Keratinocyte (primary cell): ENCODE measurements around the gene RAB11A. TPM values are rescaled to one million over a fixed set of nuclear protein-coding genes. Genes with fewer than 3 reads are reported as not detected.

ENCODE experiments used
- DNase-seq: peaks from one replicate; pipeline ENCODE4 v3.0.0-alpha.2; 2011; ENCODE audit warnings: low read depth, missing footprints, low spot score
- FAIRE-seq: peaks from 2 replicates; lab custom pipeline; 2011; peaks lifted over from hg19 to GRCh38; lab: Jason Lieb, UNC
- H2AFZ ChIP-seq: 2 replicates; pipeline ENCODE4 v1.6.0; 2012; ENCODE audit warnings: low read length, control low read depth, inconsistent platforms; ENCODE audit not compliant: control insufficient read depth
- H3K27ac ChIP-seq: 2 replicates; pipeline ENCODE4 v1.5.1; 2011; ENCODE audit warnings: low read length; ENCODE audit not compliant: control insufficient read depth, insufficient read depth
- H3K27me3 ChIP-seq: 3 replicates; pipeline ENCODE4 v1.6.0; 2011; ENCODE audit warnings: low read length; ENCODE audit not compliant: control insufficient read depth, insufficient read depth; ENCODE audit errors: extremely low read depth
- H3K36me3 ChIP-seq, 2 experiments: 2 replicates in 1 of 2; 3 replicates in 1 of 2; pipeline ENCODE4 v1.5.1; 2011; ENCODE audit warnings: low read length in 2 of 2, mild to moderate bottlenecking in 1 of 2; ENCODE audit not compliant: control insufficient read depth in 2 of 2, insufficient read depth in 2 of 2; ENCODE audit errors: extremely low read depth in 1 of 2
- H3K4me1 ChIP-seq: 3 replicates; pipeline ENCODE4 v1.5.1; 2011; ENCODE audit warnings: low read length; ENCODE audit not compliant: control insufficient read depth, insufficient read depth; ENCODE audit errors: extremely low read depth
- H3K4me2 ChIP-seq: 3 replicates; pipeline ENCODE4 v1.6.0; 2011; ENCODE audit warnings: low read depth, low read length; ENCODE audit not compliant: control insufficient read depth, insufficient read depth; ENCODE audit errors: extremely low read depth
- H3K4me3 ChIP-seq, 3 experiments: fragments of 200-600 bp in 1 of 3; sonication (generic) in 1 of 3; 2 replicates in 2 of 3; 3 replicates in 1 of 3; pipeline ENCODE4 v1.5.1; 2011 to 2016; ENCODE audit warnings: low read length in 3 of 3, mild to moderate bottlenecking in 3 of 3, control low read depth in 2 of 3, inconsistent platforms in 1 of 3, low read depth in 1 of 3, mixed read lengths in 1 of 3, mixed run types in 1 of 3, moderate library complexity in 1 of 3; ENCODE audit not compliant: control insufficient read depth in 2 of 3, insufficient read depth in 2 of 3; ENCODE audit errors: extremely low read depth in 1 of 3
- H3K79me2 ChIP-seq: 2 replicates; pipeline ENCODE4 v1.6.0; 2012; ENCODE audit warnings: low read length; ENCODE audit not compliant: control insufficient read depth, insufficient read depth
- H3K9ac ChIP-seq: 3 replicates; pipeline ENCODE4 v1.6.0; 2011; ENCODE audit warnings: low read length; ENCODE audit not compliant: control insufficient read depth, insufficient read depth; ENCODE audit errors: extremely low read depth
- H3K9me1 ChIP-seq: 3 replicates; pipeline ENCODE4 v1.6.0; 2011; ENCODE audit warnings: low read length; ENCODE audit not compliant: control insufficient read depth, insufficient read depth; ENCODE audit errors: extremely low read depth
- H3K9me3 ChIP-seq: 2 replicates; pipeline ENCODE4 v1.5.1; 2012; ENCODE audit warnings: low read depth, low read length; ENCODE audit not compliant: control insufficient read depth
- H4K20me1 ChIP-seq: 3 replicates; pipeline ENCODE4 v1.6.0; 2011; ENCODE audit warnings: low read length; ENCODE audit not compliant: control insufficient read depth, insufficient read depth; ENCODE audit errors: extremely low read depth
- CTCF ChIP-seq, 3 experiments: IDR thresholded peaks in 1 of 3; conservative IDR thresholded peaks in 1 of 3; optimal IDR thresholded peaks in 1 of 3; 2 replicates in 2 of 3; 3 replicates in 1 of 3; pipeline versions ENCODE3 to v1.5.1; 2011; ENCODE audit warnings: low read length in 3 of 3, mild to moderate bottlenecking in 3 of 3, moderate library complexity in 2 of 3, control low read depth in 1 of 3, inconsistent platforms in 1 of 3; ENCODE audit not compliant: insufficient read depth in 2 of 3; ENCODE audit errors: extremely low read depth in 1 of 3
- EZH2 ChIP-seq: IDR thresholded peaks from one replicate; pipeline ENCODE4 v1.6.1; 2012; ENCODE audit warnings: inconsistent platforms, mild to moderate bottlenecking, low read length, moderate library complexity
- dilution Hi-C: fragments of 300-500 bp; cut with MboI; formaldehyde crosslinking; loops from one replicate; pipeline ENCODE4 v1.7.0; 2020; ENCODE audit warnings: low sequenced_read_pairs; ENCODE audit not compliant: extremely low pct_ligation_motif_present
- polyA plus RNA-seq, 5 experiments: library from polyadenylated mRNA; depleted of rRNA in 3 of 5; stranded (reverse) in 3 of 5; stranded (forward) in 1 of 5; unstranded in 1 of 5; fragments of >200 nt; gene quantifications; 1 replicate in 1 of 5; 2 replicates in 3 of 5; 3 replicates in 1 of 5; pipeline versions ENCODE4 v1.2.1 to v1.2.3, GENCODE V29; 2011 to 2012; ENCODE audit warnings: missing spikeins in 2 of 5, low read depth in 1 of 5, low replicate concordance in 1 of 5

The RAB11A gene
- polyA plus RNA-seq, 1 donor (not counting 4 experiments of a cell fraction or from before 2014, with no cell fraction given), result 537 TPM

DNA sequence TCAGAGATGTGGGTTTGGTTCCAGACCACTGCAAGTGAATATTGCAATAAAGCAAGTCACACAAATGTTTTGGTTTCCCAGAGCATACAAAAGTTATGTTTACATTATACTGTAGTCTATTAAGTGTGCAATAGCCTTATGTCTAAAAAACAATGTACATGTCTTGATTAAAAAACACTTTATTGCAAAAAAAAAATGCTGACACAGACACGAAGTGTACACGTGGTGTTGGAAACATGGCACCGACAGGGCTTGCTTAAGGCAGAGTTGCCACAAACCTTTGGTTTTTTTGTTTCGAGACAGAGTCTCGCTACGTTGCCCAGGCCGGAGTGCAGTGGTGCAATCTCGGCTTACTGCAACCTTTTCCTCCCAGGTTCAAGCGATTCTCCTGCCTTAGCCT lies 50.1 kb downstream of the RAB11A start:
- H3K27ac ChIP-seq, result no peak overlapping the region
- no peaks in the 10 kb centered on the region for H3K9me1 ChIP-seq
- no peak overlapping the region for H3K4me3 ChIP-seq
- H3K27me3 ChIP-seq, result no peaks in the 10 kb centered on the region
- H3K36me3 ChIP-seq, result peaks cover 0 to 6% of the 10 kb centered on the region in 2 experiments
- TF ChIP-seq CTCF (optimal IDR thresholded peaks at IDR 0.05 in 1 of 3, IDR thresholded peaks at IDR 0.05 in 1 of 3, conservative IDR thresholded peaks at IDR 0.05 in 1 of 3; ENCODE audit: extremely low read depth in 1 of 3, insufficient read depth in 2 of 3, low read length in 3 of 3) (no peak), EZH2 (no peak)
- no peak overlapping the region for H3K4me2 ChIP-seq
- dilution Hi-C loops, result no loop called here
- H4K20me1 ChIP-seq, result no peaks in the 10 kb centered on the region
- DNase-seq, result no peak
- H3K79me2 ChIP-seq, result no peaks in the 10 kb centered on the region
- H3K9me3 ChIP-seq, result no peaks in the 10 kb centered on the region
- H3K9ac ChIP-seq, result no peak overlapping the region
- no peak for FAIRE-seq
- no peaks in the 10 kb centered on the region for H3K4me1 ChIP-seq
- H2AFZ ChIP-seq, result no peak overlapping the region

DNA sequence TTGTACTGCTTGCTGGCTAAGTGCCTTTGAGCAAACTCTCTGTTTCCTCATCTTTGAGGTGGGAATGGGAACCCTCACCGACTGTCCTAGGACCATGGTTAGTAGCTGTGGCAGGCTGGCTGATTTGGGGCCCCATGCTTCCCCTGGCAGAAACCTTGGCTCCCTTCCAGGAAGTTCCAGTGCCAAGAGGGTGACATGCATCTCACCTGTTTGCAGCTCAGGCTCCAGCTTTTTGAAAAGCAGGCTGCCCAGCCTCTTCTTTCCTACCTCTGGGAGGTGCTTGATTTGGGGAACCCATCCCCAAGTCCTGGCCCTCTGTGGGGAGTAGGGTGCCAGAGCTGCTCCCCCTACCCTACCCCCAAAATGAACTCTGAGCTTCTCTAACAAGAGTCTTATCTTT lies 50.8 kb downstream of the RAB11A start:
- dilution Hi-C loops, result no loop called here
- DNase-seq, result no peak

More for the DNA sequence above, 50.8 kb downstream of the RAB11A start:
- FAIRE-seq, result no peak
- Histone ChIP-seq H3K4me3 (no peak overlapping the region), H3K36me3 (peaks cover 0 to 6% of the 10 kb centered on the region in 2 experiments), H3K9me3 (no peaks in the 10 kb centered on the region), H3K27ac (no peak overlapping the region), H3K27me3 (no peaks in the 10 kb centered on the region), H3K79me2 (no peaks in the 10 kb centered on the region), H2AFZ (no peak overlapping the region), H3K9me1 (no peaks in the 10 kb centered on the region), H4K20me1 (no peaks in the 10 kb centered on the region), H3K4me2 (no peak overlapping the region), H3K4me1 (no peaks in the 10 kb centered on the region), H3K9ac (no peak overlapping the region)
- TF ChIP-seq CTCF (optimal IDR thresholded peaks at IDR 0.05 in 1 of 3, IDR thresholded peaks at IDR 0.05 in 1 of 3, conservative IDR thresholded peaks at IDR 0.05 in 1 of 3; ENCODE audit: extremely low read depth in 1 of 3, insufficient read depth in 2 of 3, low read length in 3 of 3) (no peak), EZH2 (no peak)
